Measurements from ENCODE around the gene SETD7.
A peak's percentile ranks its signal among the peaks of the same experiment; 100 is the strongest.

The SETD7 gene
- long read RNA-seq, donor 1: 0 reads
- long read RNA-seq, donor 2, full-length matches to known transcripts: 1 of 1 reads
- long read RNA-seq, donor 2, partial matches to known transcripts: 0 of 1 reads
- long read RNA-seq, donor 2, other reads (novel, unspliced or antisense): 0 of 1 reads
- long read RNA-seq, donor 3, partial matches to known transcripts: 0 of 1 reads
- long read RNA-seq, donor 3, other reads (novel, unspliced or antisense): 0 of 1 reads
- long read RNA-seq, donor 4, full-length matches to known transcripts: 3 of 3 reads
- long read RNA-seq, donor 4, partial matches to known transcripts: 0 of 3 reads
- long read RNA-seq, donor 4, other reads (novel, unspliced or antisense): 0 of 3 reads
- long read RNA-seq, donor 5, full-length matches to known transcripts: 1 of 1 reads
- long read RNA-seq, donor 5, partial matches to known transcripts: 0 of 1 reads
- long read RNA-seq, donor 5, other reads (novel, unspliced or antisense): 0 of 1 reads
- long read RNA-seq, donor 6: 0 reads
- long read RNA-seq, donor 7, full-length matches to known transcripts: 3 of 3 reads
- long read RNA-seq, donor 7, partial matches to known transcripts: 0 of 3 reads
- long read RNA-seq, donor 7, other reads (novel, unspliced or antisense): 0 of 3 reads
- long read RNA-seq, donor 8: 0 reads

DNA sequence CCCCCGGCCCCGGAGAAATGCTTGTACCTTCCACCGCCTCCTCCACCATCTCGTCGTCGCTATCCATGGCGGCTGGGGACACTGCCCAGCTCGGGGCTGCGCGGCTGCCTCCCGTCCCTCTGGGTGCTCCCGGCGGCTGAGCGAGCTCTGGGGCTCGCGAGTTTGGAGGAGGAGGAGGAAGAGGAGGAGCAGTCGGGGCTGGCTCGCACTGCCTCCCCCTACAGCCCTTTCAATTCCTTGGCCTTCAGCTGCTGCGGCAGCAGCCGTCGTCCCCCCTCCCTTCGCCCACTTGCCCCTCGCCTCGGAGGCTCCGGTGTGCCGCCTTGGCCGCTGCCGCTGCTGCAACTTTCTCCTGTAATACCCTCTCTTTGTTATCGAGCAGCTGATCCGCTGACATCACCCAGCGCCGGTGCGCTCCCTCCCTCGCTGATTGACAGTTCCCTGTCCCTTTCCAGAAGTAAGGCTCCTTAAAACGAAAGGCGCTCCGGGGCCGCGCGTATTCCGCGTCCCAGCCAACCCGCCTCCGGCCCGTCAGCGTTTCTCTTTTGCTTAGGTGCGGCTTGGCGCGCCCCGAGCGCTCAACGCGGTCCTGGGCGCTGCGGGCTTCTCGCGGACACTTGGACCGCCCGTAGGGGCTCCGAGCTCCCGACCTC lies at the start of gene SETD7:
TSS of gene SETD7 (minus strand) at position 149 of the 653 bp plus-strand sequence. CDS start at position 67, 82 bp downstream.
- peak; percentile 97 for DNase-seq

- DNase-seq: no peak
Measured at GRCh38 chr4:139605516-139605915, 49.5 kb upstream of the SETD7 start.

- no peak for DNase-seq
Measured at GRCh38 chr4:139603576-139604410, 47.8 kb upstream of the SETD7 start.

- no peak for DNase-seq
Measured at GRCh38 chr4:139602776-139603360, 46.8 kb upstream of the SETD7 start.

DNA sequence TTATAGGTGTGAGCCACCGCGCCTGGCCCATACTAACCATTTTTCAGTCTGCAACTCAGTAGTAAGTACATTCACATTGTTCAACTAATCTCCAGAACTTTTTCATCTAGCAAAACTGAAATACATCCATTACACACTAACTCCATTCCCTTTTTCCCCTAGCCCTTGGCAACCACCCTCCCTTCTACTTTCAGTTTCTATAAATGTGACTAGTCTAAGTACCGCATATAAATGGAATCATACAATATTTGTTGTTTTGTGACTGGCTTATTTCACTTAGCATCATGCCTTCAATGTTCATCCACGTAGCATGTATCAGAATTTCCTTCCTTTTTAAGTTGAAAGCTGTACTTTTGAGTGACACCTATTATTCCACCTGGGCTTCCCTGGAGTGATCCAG lies 44.6 kb upstream of the SETD7 start:
- DNase-seq: no peak

DNA sequence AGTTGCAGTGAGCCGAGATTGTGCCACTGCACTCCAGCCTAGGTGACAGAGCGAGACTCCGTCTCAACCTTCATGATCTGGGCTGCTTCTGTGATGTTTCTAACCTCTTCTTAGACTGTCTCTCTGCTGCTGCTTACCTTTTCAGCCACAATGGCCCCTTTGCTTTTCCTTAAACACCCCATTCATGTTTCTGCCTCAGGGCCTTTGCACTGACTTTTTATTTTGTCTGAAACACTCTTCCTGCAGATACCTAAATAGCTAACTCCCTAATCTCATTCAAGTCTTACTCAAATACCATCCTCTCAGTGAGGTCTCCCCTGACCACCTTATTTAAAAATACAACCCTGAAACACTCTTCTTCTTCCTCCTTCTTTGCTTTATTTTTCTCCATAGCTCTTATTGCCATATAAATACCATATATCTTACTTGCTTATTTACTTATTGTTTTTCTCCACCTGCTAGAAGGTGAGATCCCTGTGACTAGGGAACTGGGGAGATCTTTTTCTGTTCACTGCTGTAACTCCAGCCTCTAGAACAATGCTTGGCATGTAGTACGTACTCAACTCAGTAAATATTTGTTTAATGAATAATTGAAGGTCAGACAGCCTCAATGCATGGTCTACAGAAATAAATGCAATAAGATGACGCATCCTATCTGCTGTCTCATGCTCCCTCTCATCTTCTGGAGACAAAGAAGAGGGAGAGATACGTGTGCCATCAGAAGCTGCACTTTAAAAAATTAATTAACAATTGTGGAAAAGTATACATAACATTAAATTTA lies 43.8 kb upstream of the SETD7 start:
- DNase-seq: no peak

GRCh38 chr4:139599076-139599475 lies 43.1 kb upstream of the SETD7 start:
- no peak for DNase-seq

DNA sequence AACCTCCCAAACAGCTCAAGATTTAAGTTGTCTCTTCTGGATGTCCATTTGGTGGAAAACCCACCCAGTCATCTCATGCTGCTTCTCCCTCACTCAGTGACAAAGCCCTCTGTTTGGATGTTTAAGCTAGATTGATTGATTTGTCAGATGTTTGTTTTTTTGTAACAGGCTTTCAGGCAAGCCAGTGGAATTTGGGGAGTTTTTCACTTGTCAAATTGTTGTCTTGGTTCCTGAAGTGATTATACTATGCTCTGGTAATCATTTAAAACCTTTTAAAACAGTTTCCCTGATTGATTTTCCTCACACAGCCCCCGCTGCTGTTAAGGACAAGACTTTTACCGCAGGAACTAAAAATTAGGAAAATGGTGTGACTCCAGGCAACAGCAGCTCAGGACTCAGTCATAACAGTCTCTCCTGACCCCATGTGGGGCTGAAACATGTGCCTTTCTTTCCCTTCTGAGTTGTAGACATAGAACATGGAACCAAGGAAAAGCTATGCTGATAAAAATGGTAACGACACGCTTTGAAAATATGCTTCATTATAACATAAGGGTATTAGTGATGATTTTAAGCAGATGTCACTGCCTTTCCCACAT lies 40.8 kb upstream of the SETD7 start:
- DNase-seq: no peak

DNA sequence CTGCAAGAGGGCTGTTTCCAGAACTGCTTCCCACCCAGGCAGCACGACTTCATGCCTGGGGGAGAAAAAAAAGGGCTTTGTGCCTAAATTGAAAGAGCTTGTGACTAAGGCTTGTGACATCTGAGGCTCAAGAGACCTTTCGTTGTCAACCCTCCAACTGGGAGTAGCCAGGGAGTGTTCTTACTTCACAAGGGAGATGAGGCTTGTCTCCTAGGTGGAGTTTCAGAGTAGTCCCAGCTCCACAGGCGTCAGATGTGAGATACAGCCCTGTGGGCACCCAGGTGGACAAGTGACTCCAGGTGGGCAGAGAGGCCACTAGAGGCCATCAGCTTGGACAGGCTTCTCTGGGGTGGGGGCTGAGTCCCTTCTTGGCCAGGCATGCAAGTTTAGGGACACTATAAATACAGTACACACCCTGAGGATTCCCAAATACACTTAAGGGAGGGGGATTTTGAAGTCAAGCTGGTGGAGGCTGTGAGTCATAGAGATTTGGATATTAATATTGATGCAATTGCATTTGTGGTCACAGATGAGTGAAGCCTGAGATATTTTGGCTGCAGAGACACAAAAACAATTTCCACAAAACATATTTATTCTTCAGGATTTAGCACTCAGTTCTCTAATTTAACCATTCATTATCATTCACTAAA lies 40.1 kb upstream of the SETD7 start:
- DNase-seq: no peak

GRCh38 chr4:139594591-139595185 lies 38.7 kb upstream of the SETD7 start:
- no peak for DNase-seq

- DNase-seq: no peak
Measured at GRCh38 chr4:139593091-139593564, 37.1 kb upstream of the SETD7 start.

- no peak for DNase-seq
Measured at GRCh38 chr4:139589336-139590018, 33.5 kb upstream of the SETD7 start.

DNA sequence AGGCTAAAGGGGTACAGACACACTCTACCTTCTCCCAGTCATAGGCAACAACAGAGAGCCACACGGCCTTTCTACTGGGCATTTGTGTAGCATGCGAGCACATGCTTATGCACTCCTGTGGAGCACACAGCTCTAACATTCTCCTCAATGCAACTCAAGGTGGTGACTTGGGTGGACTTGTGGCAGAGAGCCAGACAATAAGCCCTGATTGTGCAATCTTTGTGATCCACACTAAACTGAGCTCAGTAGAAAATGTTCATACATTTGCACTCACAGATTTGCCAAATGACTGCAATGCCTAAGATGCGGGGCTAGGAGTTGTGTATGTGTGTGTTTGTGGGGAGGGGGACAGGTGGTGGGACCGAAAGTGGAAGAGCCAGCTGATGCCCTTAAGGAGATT lies 31.4 kb upstream of the SETD7 start:
- DNase-seq: no peak

GRCh38 chr4:139585473-139585872 lies 29.5 kb upstream of the SETD7 start:
- DNase-seq: no peak

DNA sequence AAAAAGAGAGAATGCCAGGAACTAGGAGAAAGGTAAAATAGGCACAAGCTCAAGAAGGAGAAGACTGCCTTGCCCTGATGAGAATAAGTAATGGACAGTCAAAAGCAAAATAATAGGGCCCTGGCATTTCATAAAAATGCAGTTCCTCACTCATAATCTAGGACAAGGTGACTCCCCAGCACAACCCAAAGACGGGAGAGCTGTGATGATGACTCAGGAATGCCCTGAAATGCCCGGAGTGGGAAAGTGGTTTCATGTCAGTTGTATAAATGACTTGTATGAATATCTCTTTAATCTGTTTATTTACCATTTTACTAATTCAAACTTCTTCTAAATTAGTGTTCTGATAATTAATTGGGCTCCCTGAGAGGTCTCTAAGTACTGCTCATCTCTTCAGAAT lies 28.8 kb upstream of the SETD7 start:
- no peak for DNase-seq

- DNase-seq: no peak
Measured at GRCh38 chr4:139584013-139584412, 28.0 kb upstream of the SETD7 start.

DNA sequence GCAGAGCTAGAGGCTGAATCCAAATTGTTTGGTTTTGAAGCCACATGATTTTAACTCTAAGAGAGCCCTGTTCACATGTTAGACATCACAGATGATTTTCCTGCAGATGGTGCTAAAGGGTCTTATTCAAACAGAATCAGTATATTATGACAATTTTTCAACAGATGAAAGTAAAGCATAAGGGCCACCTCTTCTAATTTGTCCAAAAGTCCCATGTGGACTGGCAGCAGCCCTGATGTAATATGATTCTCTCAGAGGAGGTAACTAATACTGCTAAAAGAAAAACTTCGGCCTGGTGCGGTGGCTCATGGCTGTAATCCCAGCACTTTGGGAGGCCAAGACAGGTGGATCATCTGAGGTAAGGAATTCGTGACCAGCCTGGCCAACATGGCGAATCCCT lies 26.0 kb upstream of the SETD7 start:
- DNase-seq: no peak

- no peak for DNase-seq
Measured at GRCh38 chr4:139581096-139581495, 25.1 kb upstream of the SETD7 start.

DNA sequence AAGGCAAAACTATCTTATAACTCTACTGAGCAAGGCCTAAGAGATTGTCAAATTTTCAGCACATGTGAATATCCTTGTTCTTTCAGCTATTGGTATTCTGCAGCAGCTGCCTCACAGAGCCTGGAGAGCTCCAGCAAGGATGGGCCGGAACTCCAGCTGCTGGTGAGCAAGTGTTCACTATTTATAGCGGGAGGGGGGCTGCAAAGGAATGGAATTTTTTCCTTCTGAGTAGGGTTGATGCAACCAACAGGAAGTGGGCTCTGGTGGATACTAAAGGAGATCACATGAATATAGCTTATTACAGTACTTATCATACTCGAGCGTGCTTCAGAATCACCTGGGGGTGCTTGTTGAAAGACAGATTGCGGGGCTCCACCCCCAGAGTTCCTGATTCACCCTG lies 20.2 kb upstream of the SETD7 start:
- DNase-seq: no peak
